ENCODE data around the gene SFRP4. TPM values are rescaled to one million over a fixed set of nuclear protein-coding genes. Genes with fewer than 3 reads are reported as not detected.

Gene SFRP4
- total and polyA plus RNA-seq, 9 of the 15 experiments (the other 6 are each of a cell fraction or from before 2014, with no cell fraction given): not detected

DNA sequence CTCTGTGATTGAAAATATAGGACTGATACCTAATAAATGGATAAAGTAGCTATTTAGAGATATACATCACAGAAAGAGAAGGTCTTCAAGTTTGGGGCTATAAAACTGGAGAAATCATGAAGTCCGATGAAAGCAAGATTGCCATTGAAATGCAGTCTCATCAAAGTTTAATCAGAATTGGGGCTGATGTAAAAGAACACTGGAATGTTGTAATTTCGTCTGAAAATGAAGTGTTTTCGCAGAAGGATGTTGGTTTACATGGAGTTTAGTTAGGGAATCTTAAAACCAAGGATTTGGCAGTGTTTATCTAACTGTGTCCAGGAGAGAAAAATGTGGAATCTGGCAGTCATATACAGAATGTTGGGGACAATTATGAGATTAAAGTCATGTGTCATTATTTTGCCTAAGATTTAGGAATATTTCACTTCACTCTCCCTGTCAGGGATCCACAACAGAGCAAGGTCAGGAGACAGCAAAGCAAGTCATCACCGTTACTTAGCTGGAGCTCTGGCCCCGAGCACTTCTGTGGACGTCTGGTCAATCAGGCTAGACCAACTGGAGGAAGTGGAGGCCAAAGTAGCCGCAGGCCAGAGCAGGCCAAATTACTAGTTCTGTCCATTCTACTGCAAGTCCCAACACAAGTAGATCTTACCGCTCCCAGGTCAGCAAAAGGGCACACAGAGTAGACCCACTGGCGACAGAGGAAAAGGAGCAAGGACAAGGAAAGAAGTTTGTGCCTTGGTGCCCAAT lies 40.8 kb upstream of the SFRP4 start:
- in situ Hi-C loops (cut with MboI): no loop called here

DNA sequence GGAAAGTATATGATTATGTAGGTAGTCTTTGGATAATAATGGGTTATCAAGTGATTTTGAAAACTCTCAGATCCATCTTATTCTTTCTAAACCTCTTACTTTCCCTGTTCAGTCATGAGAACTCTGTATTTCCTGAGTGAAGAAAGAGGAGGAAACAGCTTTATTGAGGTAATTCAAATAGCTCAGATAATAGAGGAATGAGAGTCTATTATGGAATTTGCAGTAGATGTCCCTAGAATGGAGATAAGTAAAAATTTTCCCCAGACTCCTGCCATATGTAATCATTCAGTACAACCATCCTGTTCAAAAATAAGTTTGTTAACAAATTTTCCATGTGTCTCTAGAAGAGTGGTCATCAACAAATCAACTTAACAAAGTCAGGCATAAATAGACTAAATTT lies 40.2 kb upstream of the SFRP4 start:
- CTCF ChIA-PET (ENCODE audit: low intra/inter-chr PET ratio): no interaction called here
- BruUV-seq (replicated peaks): no TSS peak
- TF ChIP-seq MTA2 (IDR thresholded peaks at IDR 0.05; ENCODE audit: low read depth) (no peak), ELF4 (CRISPR knock-in tag; IDR thresholded peaks at IDR 0.05) (no peak), GATA2 (CRISPR knock-in tag; IDR thresholded peaks at IDR 0.05) (no peak), MED1 (CRISPR knock-in tag; IDR thresholded peaks at IDR 0.05; ENCODE audit: borderline replicate concordance) (no peak), WHSC1 (IDR thresholded peaks at IDR 0.05; ENCODE audit: low read length) (no peak), NCOA1 (IDR thresholded peaks at IDR 0.05; ENCODE audit: low read depth) (no peak), ZNF436 (CRISPR knock-in tag; IDR thresholded peaks at IDR 0.05) (no peak), SMAD3 (CRISPR knock-in tag; conservative IDR thresholded peaks at IDR 0.05) (no peak), IFI16 (CRISPR knock-in tag; IDR thresholded peaks at IDR 0.05) (no peak), MEIS2 (IDR thresholded peaks at IDR 0.05; ENCODE audit: partially characterized antibody) (no peak)

More for the DNA sequence above, 40.8 kb upstream of the SFRP4 start:
- no peaks in the 10 kb centered on the region for H3K79me2 ChIP-seq (ENCODE audit: control insufficient read depth, insufficient read depth, low read length)
- no peak overlapping the region for H3K27ac ChIP-seq (ENCODE audit: extremely low read depth, low read depth, low read length)
- H3K9ac ChIP-seq (ENCODE audit: insufficient read depth in 1 of 2, low read depth in 2 of 2, low read length in 2 of 2): no peak overlapping the region
- ChIA-PET CTCF (ENCODE audit: low intra/inter-chr PET ratio) (no interaction called here), POLR2A (interaction anchor here (1.2 kb wide), 1 partner anchor 10 kb away, joined by 3 read pairs; no protein-coding TSS in a partner anchor)
- ATAC-seq (no peak), FAIRE-seq (no peak), DNase-seq (ENCODE audit: extremely low read depth in 1 of 4, low spot score in 3 of 4) (no peak)
- no peak overlapping the region for H3K4me2 ChIP-seq (ENCODE audit: insufficient read depth, low read length)
- no peaks in the 10 kb centered on the region for H3K9me1 ChIP-seq (ENCODE audit: control insufficient read depth, insufficient read depth, low read length)
- no peaks in the 10 kb centered on the region for H3K27me3 ChIP-seq (ENCODE audit: control insufficient read depth in 2 of 2, insufficient read depth in 2 of 2, low read length in 2 of 2)
- H3K36me3 ChIP-seq (ENCODE audit: control insufficient read depth, insufficient read depth, low read length): no peaks in the 10 kb centered on the region
- no peak overlapping the region for H2AFZ ChIP-seq (ENCODE audit: low read depth, low read length)
- WGBS (ENCODE audit: insufficient coverage, low coverage, missing lambda C conversion rate): 26% methylated on average over 9 of the region's 9 CpGs
- intact Hi-C loops (cut with micrococcal nuclease): no loop called here
- BruUV-seq (replicated peaks): no TSS peak
- H3K4me1 ChIP-seq (replicated peaks in 1 of 2; ENCODE audit: control insufficient read depth in 2 of 2, insufficient read depth in 2 of 2, low read length in 2 of 2): no peaks in the 10 kb centered on the region; a peak in 1 of 5 replicates
- no peak for TF ChIP-seq PPARD (CRISPR knock-in tag; IDR thresholded peaks at IDR 0.05)
- no peaks in the 10 kb centered on the region for H4K20me1 ChIP-seq (replicated peaks; ENCODE audit: control insufficient read depth, insufficient read depth, low read length)
- H3K4me3 ChIP-seq: no peak overlapping the region
- no peaks in the 10 kb centered on the region for H3K9me3 ChIP-seq (replicated peaks; ENCODE audit: control insufficient read depth, insufficient read depth, low read depth, low read length)

More for the DNA sequence above, 40.2 kb upstream of the SFRP4 start:
- Histone ChIP-seq H4K20me1 (replicated peaks; ENCODE audit: control insufficient read depth, insufficient read depth, low read length) (no peaks in the 10 kb centered on the region), H3K27me3 (ENCODE audit: control insufficient read depth in 2 of 2, insufficient read depth in 2 of 2, low read length in 2 of 2) (no peaks in the 10 kb centered on the region), H3K4me3 (no peak overlapping the region), H3K4me2 (ENCODE audit: insufficient read depth, low read length) (no peak overlapping the region), H3K36me3 (ENCODE audit: control insufficient read depth, insufficient read depth, low read length) (no peaks in the 10 kb centered on the region), H3K4me1 (replicated peaks in 1 of 2; ENCODE audit: control insufficient read depth in 2 of 2, insufficient read depth in 2 of 2, low read length in 2 of 2) (no peaks in the 10 kb centered on the region; a peak in 1 of 5 replicates), H3K79me2 (ENCODE audit: control insufficient read depth, insufficient read depth, low read length) (no peaks in the 10 kb centered on the region), H3K27ac (ENCODE audit: extremely low read depth, low read depth, low read length) (no peak overlapping the region), H3K9me3 (replicated peaks; ENCODE audit: control insufficient read depth, insufficient read depth, low read depth, low read length) (no peaks in the 10 kb centered on the region), H2AFZ (ENCODE audit: low read depth, low read length) (no peak overlapping the region), H3K9me1 (ENCODE audit: control insufficient read depth, insufficient read depth, low read length) (no peaks in the 10 kb centered on the region), H3K9ac (ENCODE audit: insufficient read depth in 1 of 2, low read depth in 2 of 2, low read length in 2 of 2) (no peak overlapping the region)
- intact Hi-C loops (cut with micrococcal nuclease): no loop called here
- in situ Hi-C loops (cut with MboI): no loop called here
- FAIRE-seq (no peak), DNase-seq (ENCODE audit: extremely low read depth in 1 of 4, low spot score in 3 of 4) (no peak), ATAC-seq (no peak)
- POLR2A ChIA-PET: interaction anchor here (1.2 kb wide), 1 partner anchor 9 kb away, joined by 3 read pairs; no protein-coding TSS in a partner anchor
